ENCODE results near the gene TMEM169. TPM values are rescaled to one million over a fixed set of nuclear protein-coding genes. Genes with fewer than 3 reads are reported as not detected.
"Not testable (repeated sequence)": the region's sequence is repeated elsewhere in the genome, so short reads cannot be mapped to it uniquely, and the experiment has no call there.

Gene TMEM169
- total RNA-seq, 1 donor from 2014 or later = 20.1 TPM

DNA sequence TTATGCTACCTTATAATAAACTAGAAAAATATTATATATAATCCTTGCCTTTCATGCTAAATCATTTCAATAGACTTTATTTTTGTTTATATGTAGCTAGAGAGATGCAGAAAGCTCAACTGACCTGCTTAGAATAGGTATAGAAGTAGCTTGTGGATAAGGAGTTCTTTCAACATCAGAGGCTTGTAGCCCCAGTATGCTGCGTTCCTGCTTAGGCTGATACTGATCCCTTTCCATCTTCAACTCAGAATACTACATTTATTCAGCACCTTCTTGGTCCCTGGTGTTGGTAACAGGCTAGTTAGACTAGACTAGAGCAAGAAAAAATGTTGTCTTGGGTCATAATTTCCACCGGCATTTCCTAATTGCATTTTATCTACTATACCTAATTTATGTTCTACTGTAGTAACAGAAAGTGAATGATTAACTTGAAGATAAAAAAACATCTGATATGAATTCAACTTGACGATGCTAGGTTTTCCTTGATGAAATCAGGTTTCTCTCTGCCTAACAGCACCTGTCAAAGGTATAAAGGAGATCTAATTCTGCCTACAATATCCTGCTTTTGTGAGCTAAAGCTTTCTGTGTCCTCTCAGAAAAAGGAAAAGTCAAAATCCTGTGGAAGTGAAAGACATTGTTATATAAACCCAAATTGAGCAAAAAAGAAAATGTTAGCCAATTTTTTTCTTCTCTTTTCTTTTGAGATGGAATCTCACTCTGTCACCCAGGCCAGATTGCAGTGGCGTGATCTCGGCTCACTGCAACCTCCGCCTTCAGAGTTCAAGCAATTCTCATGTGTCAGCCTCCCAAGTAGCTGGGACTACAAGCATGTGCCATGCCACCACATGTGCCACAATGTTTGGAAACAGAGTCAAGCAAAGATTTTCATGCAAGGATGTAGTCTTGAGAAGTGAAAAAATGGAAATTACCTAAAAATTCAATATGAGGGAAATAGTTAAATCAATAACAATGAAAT lies 5.9 kb upstream of the TMEM169 start:
- Mint-ChIP-seq H3K27ac (ENCODE audit: unreplicated experiment) (no peak overlapping the region), H3K4me1 (ENCODE audit: low read depth, unreplicated experiment) (peaks cover 5% of the 10 kb centered on the region), H3K36me3 (ENCODE audit: low read depth, unreplicated experiment) (no peaks in the 10 kb centered on the region), H3K9me3 (ENCODE audit: unreplicated experiment) (no peaks in the 10 kb centered on the region), H3K27me3 (ENCODE audit: low read depth, unreplicated experiment) (no peaks in the 10 kb centered on the region), H3K4me3 (ENCODE audit: unreplicated experiment) (no peak overlapping the region)
- H3K4me1 ChIP-seq (ENCODE audit: insufficient read depth, low read length) = no peaks in the 10 kb centered on the region
- FAIRE-seq (no peak), DNase-seq (ENCODE audit: low read depth) (no peak)
- no peaks in the 10 kb centered on the region for H3K9me3 ChIP-seq (ENCODE audit: insufficient read depth, low read depth, low read length)
- no peaks in the 10 kb centered on the region for H3K27me3 ChIP-seq (ENCODE audit: insufficient read depth, low read length)
- TF ChIP-seq, protein P1, sequence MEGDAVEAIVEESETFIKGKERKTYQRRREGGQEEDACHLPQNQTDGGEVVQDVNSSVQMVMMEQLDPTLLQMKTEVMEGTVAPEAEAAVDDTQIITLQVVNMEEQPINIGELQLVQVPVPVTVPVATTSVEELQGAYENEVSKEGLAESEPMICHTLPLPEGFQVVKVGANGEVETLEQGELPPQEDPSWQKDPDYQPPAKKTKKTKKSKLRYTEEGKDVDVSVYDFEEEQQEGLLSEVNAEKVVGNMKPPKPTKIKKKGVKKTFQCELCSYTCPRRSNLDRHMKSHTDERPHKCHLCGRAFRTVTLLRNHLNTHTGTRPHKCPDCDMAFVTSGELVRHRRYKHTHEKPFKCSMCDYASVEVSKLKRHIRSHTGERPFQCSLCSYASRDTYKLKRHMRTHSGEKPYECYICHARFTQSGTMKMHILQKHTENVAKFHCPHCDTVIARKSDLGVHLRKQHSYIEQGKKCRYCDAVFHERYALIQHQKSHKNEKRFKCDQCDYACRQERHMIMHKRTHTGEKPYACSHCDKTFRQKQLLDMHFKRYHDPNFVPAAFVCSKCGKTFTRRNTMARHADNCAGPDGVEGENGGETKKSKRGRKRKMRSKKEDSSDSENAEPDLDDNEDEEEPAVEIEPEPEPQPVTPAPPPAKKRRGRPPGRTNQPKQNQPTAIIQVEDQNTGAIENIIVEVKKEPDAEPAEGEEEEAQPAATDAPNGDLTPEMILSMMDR (IDR thresholded peaks at IDR 0.05; ENCODE audit: insufficient read depth, low read depth, low read length) = no peak
- TF ChIP-seq EZH2 (IDR thresholded peaks at IDR 0.05; ENCODE audit: insufficient read depth, low read length) = no peak
- H2AFZ ChIP-seq (ENCODE audit: low read depth, low read length) = no peak overlapping the region
- no peak overlapping the region for H3K4me2 ChIP-seq (ENCODE audit: low read length)
- no peaks in the 10 kb centered on the region for H4K20me1 ChIP-seq (ENCODE audit: insufficient read depth, low read length)
- H3K36me3 ChIP-seq (ENCODE audit: insufficient read depth, low read length) = no peaks in the 10 kb centered on the region
- H3K9ac ChIP-seq (ENCODE audit: low read length) = no peak overlapping the region
- H3K27ac ChIP-seq (ENCODE audit: low read depth, low read length) = no peak overlapping the region
- no peak overlapping the region for H3K4me3 ChIP-seq (ENCODE audit: insufficient read depth, low read depth, low read length)
- H3K79me2 ChIP-seq (ENCODE audit: insufficient read depth, low read length) = no peaks in the 10 kb centered on the region

DNA sequence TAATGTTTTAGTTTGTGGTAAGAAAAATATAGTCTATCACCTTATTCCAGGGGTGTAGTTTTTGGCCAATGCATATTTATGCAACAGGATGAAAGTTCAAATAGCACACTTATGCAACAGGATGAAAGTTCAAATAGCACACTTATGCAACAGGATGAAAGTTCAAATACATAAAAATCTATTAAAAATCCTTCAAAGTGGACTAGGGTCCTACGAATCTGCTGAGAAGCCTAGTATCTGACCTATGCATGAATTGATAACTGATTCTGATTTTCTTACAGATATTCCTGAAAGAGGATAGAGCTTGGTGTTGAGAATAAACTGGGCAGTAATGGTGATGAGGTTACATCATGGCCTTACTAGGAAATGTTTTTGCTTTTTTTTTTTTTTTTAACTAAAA lies 2.9 kb upstream of the TMEM169 start:
- Histone ChIP-seq H3K79me2 (ENCODE audit: insufficient read depth, low read length) (no peaks in the 10 kb centered on the region), H3K36me3 (ENCODE audit: insufficient read depth, low read length) (no peaks in the 10 kb centered on the region), H3K4me1 (ENCODE audit: insufficient read depth, low read length) (peaks cover 21% of the 10 kb centered on the region), H4K20me1 (ENCODE audit: insufficient read depth, low read length) (no peaks in the 10 kb centered on the region), H3K9me3 (ENCODE audit: insufficient read depth, low read depth, low read length) (no peaks in the 10 kb centered on the region), H3K4me2 (ENCODE audit: low read length) (no peak overlapping the region), H3K27ac (ENCODE audit: low read depth, low read length) (no peak overlapping the region), H3K27me3 (ENCODE audit: insufficient read depth, low read length) (no peaks in the 10 kb centered on the region), H3K4me3 (ENCODE audit: insufficient read depth, low read depth, low read length) (no peak overlapping the region), H3K9ac (ENCODE audit: low read length) (no peak overlapping the region), H2AFZ (ENCODE audit: low read depth, low read length) (no peak overlapping the region)
- H3K4me1 Mint-ChIP-seq (ENCODE audit: low read depth, unreplicated experiment) = peaks cover 25% of the 10 kb centered on the region
- H3K9me3 Mint-ChIP-seq (ENCODE audit: unreplicated experiment) = no peaks in the 10 kb centered on the region
- no peaks in the 10 kb centered on the region for H3K27me3 Mint-ChIP-seq (ENCODE audit: low read depth, unreplicated experiment)
- no peak for FAIRE-seq
- no peak overlapping the region for H3K27ac Mint-ChIP-seq (ENCODE audit: unreplicated experiment)
- no peaks in the 10 kb centered on the region for H3K36me3 Mint-ChIP-seq (ENCODE audit: low read depth, unreplicated experiment)
- no peak overlapping the region for H3K4me3 Mint-ChIP-seq (ENCODE audit: unreplicated experiment)
- DNase-seq (ENCODE audit: low read depth) = no peak
- TF ChIP-seq EZH2 (IDR thresholded peaks at IDR 0.05; ENCODE audit: insufficient read depth, low read length) = no peak
- TF ChIP-seq, protein P1 (IDR thresholded peaks at IDR 0.05; ENCODE audit: insufficient read depth, low read depth, low read length) = no peak

DNA sequence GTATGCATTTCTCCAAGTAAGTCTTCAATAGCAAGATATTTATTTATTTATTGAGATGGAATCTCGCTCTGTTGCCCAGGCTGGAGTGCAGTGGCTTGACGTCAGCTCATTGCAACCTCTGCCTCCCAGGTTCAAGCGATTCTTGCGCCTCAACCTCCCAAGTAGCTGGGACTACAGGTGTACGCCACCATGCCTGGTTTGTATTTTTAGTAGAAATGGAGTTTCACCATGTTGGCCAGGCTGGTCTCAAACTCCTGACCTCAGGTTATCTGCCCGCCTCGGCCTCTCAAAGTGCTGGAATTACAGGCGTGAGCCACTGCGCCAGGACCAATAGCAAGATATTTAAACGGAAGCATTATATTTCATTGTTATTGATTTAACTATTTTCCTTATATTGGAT lies 1.7 kb upstream of the TMEM169 start:
- H3K27me3 Mint-ChIP-seq (ENCODE audit: low read depth, unreplicated experiment); H3K36me3 Mint-ChIP-seq (ENCODE audit: low read depth, unreplicated experiment): not testable (repeated sequence)

More for the DNA sequence above, 1.7 kb upstream of the TMEM169 start:
- H3K79me2 ChIP-seq (ENCODE audit: insufficient read depth, low read length); H3K9me3 ChIP-seq (ENCODE audit: insufficient read depth, low read depth, low read length); FAIRE-seq; H2AFZ ChIP-seq (ENCODE audit: low read depth, low read length); H4K20me1 ChIP-seq (ENCODE audit: insufficient read depth, low read length); H3K27ac Mint-ChIP-seq (ENCODE audit: unreplicated experiment); H3K9me3 Mint-ChIP-seq (ENCODE audit: unreplicated experiment); DNase-seq (ENCODE audit: low read depth); H3K4me2 ChIP-seq (ENCODE audit: low read length); H3K4me3 ChIP-seq (ENCODE audit: insufficient read depth, low read depth, low read length); H3K9ac ChIP-seq (ENCODE audit: low read length); H3K27ac ChIP-seq (ENCODE audit: low read depth, low read length); H3K27me3 ChIP-seq (ENCODE audit: insufficient read depth, low read length); H3K4me3 Mint-ChIP-seq (ENCODE audit: unreplicated experiment); H3K36me3 ChIP-seq (ENCODE audit: insufficient read depth, low read length): not testable (repeated sequence)
- peaks cover 31% of the 10 kb centered on the region for H3K4me1 ChIP-seq (ENCODE audit: insufficient read depth, low read length)
- peaks cover 34% of the 10 kb centered on the region for H3K4me1 Mint-ChIP-seq (ENCODE audit: low read depth, unreplicated experiment)
